Colon (tissue), 2 donors: ENCODE data around the gene MT1M.
"Not testable (repeated sequence)": the region's sequence is repeated elsewhere in the genome, so short reads cannot be mapped to it uniquely, and the experiment has no call there.

Source experiments
- FAIRE-seq: peaks from 2 replicates; lab custom pipeline; 2012; peaks lifted over from hg19 to GRCh38; lab: Jason Lieb, UNC
- donor health status: control.
- donor health status: control.

MT1M gene

DNA sequence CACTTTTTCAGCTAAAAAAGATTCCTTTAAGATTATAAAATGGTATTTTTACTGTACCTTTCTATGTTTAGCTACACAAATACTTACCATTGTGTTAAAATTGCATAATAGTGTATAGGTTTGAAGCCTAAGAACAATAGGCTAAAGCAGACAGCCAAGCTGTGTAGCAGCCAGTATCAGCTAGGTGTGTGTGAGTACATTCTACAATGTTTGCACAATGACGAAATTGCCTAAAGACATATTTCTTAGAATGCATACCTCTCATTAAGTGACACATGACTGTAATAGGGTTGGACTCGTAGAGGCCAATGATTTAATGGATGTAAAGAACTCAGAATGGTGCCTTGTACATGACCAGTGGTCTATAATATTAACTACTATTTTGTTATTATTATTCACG, 17.4 kb downstream of the MT1M start:
- no peak for FAIRE-seq

DNA sequence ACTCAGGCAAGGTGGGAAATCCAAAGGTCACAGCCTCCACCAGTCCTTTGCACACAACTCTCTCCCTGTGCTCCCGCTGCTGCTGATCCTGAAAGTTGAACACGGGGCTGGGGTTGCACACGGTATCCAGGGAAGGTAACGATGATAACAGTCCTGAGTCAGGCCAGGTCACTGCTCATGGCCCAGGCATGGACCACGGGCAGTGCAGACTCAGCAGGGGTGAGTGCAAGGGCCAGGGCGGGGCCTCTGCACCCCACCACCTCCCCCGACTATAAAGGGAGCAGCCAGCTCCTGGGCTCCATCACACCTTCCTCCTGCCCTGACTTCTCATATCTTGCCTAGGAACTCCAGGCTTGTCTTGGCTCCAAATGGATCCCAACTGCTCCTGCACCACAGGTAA, 19.1 kb downstream of the MT1M start, which contains the start of gene MT1B:
TSS of gene MT1B (plus strand) at position 301 of the 400 bp plus-strand sequence. CDS start at position 369, 68 bp downstream.
- FAIRE-seq = no peak

DNA sequence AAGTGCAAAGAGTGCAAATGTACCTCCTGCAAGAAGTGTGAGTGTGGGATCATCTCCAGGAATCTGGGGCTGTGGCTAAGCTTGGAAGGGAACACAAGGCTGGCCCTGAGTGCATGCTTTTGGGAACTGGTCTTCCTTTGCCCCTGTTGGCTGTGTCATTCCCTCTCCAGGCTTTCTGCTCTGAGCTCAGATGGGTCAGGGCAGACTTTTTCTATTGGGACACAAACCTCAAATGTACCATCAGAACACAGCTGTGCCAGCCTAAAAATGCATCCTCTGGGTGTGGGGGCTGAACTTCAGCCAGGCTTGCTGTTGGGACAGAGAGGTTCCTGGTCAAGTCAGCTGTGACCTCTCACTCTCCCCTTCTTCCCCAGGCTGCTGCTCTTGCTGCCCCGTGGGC, 20.1 kb downstream of the MT1M start:
- no peak for FAIRE-seq

DNA sequence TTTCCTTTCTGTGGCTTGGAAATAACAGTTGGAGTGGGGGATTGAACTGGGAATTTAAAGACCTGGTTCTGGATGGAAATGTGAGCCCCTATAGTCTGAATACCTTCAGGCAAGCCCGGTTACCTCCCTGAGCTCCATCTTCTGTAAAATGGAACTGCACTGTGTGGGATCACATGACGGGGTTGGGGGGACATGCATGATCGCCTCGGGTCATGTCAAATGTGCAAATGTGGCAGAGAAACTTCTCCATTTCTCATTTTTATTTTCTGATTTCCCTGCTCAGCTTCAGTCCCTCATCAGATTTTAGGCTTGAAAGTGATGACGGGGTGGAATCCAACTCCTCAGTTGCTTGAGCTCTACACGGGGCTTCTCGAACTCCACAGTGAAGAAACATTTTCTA, 20.8 kb downstream of the MT1M start:
- FAIRE-seq = no peak

DNA sequence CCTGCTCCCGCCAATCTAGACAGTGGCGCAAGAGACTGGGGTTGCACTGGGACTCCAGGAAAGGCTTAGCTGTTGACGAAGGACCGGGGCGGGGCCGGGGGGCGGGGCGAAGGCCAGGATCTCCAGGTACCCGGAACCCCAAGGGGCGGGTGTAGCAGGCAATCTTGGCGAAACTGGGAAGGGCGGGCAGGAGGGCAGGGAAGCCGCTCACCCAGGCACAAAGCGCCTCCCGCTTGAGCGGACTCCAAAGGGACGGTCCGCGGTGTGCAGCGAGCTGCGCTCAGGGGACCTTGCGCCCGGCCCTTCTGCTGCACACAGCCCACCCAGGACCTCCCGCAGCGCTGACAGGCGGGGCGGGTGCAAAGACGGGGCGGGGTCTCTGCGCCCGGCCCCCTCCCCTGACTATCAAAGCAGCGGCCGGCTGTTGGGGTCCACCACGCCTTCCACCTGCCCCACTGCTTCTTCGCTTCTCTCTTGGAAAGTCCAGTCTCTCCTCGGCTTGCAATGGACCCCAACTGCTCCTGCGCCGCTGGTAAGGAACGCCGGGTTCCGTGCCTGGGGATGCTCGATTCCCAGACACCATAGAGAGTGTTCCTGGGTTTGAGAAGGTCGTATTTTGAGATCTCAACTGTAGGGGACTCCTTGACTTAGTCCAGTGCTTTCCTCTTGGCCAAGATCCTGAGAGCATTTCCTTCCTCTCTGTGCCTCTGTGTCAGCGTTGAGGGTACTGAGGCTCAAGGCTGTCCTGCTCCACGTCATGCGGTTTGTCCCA, 25.3 kb downstream of the MT1M start, which contains the start of gene MT1F:
TSS of gene MT1F (plus strand) at position 405 of the 772 bp plus-strand sequence. CDS start at position 505, 100 bp downstream.
- no peak for FAIRE-seq

DNA sequence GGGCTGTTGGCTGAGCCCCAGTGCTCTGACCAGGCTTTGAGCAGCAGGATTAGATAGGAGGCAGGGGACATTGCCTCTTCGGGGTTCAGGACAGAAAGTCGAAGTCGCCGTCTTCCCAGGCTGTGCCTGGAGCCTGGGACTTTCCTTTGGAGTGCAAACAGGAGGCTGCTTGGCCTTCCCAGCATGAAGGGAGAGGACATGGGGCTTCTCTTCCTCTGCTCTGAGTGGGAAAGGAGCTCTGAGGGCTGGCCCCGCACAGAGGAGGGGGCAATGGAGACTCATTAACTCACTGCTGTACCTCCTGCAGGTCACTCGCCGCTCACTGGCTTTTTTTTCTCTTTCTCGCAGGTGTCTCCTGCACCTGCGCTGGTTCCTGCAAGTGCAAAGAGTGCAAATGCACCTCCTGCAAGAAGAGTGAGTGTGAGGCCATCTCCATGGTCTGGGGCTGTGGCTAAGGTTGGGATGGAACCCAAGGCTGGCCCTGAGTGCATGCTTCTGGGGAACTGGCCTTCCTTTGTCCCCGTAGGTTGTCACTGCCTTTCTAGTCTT, 25.9 kb downstream of the MT1M start:
- FAIRE-seq = no peak

DNA sequence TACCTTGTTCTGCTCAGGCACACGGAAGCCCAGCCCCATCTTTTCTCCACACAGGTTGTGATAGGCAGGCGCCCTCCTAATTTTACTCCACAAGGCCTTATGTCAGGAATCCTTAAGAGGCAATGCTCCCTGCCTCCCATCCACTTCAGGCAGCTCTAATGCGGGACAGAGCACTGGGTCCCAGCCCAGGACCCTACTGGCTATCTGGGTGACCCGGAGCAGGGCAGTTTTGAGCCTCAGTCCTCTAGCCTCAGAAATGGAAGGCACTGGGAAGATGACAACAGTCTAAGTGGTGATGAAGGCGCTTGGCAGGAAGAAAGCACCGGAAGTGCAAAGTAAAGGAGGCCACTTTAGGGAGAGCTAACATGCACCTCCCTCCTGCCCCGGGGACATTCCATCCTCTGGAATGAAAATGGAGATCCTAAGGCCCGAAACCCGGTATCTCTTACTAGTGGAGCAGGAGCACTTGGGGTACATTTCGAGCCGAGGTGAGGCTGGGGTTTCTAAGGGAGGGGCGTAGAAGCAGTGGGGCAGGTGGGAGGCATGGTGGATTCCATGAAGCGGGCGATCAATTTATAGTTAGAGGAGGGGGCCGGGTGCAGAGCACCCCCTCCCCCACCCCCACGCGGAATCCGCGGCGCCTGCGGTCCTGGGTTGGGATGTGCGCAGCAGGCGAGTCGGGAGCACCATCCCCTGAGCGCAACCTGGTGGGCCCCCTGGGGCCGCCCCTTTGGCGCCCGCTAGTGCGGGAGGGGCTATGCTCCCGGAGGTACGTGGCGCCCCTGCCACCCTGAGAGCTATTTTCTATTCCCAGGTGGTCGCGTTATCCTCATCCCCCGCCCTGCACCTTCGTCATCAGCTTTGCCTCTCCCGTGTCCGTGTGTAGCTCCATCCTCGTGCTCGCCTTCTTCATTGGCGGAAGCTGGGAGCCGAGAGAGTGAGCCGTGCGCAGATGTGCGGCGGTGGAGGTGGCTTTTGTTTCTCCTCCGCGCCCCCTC, 30.2 kb downstream of the MT1M start:
- no peak for FAIRE-seq

DNA sequence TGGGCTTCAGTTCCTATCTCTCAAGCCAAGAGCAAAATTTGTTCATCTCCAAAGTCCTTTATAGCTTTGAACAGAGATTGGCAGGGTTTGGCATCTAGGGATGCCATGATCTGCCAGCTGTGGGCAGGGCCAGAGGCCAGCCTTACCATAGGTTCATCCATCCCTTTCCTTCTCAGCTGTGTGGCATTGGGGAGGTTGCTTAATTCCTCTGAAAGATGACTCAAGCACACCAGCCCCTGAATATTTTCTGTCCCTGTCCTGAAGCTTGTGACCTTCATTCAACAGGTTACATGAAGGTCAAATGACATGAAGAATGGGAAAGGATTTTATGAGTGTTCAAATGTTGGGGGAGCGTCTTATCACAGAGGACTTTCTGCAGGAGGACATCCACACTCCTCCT, 32.0 kb downstream of the MT1M start:
- no peak for FAIRE-seq

DNA sequence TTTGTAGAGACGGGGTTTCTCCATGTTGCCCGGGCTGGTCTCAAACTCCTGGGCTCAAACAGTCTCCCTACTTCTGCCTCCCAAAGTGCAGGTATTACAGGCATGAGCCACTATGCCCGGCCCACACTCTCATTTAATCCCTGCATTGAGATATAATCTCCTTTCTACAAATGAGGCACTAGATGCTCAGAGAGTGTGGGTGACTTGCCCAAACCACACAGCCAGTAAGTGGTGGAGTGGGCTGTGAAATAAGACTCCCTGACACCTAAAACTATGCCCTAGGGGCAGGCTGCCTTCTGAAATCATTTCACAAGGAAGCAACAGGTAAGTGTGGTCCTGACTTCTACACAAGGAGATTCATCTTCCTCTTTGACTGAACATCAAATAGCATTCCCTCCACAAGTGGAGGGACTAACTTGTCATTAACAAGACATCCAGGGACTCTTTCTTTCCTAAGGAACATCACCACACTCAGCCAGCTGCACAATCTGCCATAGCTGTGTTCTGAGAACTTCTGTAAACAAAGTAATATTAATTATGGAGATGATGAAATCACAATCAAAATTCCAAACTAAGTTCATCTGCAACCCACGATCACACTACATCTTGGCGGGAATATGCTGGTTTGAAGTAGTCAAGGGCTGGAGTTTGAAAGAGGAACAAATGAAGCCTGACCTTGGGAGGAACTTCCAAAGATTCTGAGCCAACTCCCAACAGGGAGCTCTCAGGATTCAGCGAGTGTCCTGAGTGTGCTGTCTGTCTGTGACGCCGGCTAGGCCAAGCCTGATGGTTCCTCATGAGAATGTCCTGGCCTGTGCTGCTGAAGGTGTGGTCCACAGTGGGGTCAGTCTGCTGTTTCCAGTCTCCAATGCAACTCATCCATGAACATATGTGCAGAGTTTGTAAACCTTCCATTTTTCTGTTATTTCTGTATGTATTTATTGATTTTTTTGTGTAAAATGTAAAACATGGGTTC, 33.1 kb downstream of the MT1M start:
- FAIRE-seq = not testable (repeated sequence)

DNA sequence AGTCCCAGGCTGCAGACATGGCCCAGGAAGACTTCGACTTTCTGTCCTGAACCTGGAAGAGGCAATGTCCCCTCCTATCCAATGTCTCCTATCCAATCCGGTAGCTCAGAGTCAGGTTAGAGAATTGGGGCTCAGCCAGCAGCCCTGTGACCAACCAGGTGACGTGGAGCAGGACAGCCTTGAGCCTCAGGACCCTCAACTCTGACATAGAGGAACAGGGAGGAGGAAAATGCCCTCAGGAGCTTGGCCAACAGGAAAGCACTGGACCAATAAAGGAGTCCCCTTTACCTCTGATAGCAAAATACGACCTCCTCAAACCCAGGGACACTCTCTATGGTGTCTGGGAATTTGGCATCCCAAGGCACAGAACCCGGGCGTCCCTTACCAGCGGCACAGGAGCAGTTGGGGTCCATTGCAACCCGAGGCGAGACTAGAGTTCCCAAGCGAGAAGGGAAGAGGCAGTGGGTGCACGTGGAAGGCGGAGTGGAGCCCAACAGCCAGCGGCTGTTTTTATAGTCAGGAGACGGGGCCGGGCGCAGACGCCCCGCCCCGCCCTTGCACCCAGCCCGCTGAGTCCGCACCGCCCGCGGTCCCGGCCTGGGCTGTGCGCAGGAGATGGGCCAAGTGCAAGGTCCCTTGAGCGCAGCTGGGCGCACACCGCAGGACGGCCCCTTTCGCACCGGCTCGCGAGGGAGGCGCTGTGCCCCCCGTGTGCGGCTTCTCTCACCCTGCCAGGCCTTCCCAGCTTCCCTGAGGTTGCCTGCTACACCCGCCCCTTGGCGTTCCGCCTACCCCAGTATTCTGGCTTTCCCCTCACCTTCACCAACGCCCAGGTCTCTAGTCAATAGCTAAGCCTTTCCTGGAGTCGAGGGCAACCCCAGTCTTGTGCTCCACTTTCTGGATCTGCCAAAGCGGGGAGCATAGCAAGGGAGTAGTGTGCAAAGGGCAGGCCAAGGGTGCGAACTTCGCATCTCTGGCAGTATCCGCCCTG, 35.4 kb downstream of the MT1M start, which contains the start of gene MT1G:
TSS of gene MT1G (minus strand) at position 485 of the 991 bp plus-strand sequence. CDS start at position 413, 72 bp downstream.
- no peak for FAIRE-seq

DNA sequence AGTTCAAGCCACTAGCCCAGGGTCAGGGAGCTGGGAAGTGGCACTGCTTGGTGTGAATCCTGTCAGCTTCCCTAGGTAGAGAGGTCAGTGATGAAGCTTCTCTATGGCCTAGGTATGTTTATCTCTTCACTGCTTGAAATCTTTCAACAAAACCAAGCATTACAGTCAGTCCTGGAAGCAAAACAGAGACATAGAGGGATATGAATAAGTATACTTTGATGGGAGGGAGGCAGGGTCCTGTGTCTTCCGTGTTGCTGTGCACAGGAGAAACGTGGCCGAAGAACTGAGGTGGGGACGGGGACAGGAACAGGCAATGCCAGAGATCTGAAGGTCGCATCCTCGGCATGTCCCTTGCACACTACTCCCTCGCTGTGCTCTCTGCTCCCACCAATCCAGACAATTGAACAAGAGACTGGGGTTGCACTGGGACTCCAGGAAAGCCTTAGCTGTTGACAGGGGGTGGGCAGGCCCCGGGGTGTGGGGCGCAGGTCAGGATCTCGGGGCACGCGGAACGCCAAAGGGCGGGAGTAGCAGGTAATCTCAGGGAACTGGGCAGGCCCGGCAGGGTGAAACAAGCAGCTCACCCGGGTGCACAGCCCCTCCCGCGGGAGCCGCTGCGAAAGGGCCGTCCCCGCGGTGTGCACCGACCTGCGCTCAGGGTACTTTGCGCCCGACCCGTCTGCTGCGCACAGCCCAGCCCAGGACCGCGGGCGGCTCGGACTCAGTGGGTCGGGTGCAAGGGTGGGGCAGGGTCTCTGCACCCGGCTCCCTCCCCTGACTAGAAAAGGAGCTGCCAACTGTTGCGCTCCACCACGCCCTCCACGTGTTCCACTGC, 36.8 kb downstream of the MT1M start, which contains the start of gene MT1H:
TSS of gene MT1H (plus strand) at position 810 of the 835 bp plus-strand sequence. CDS start 71 bp downstream, outside the sequence.
- no peak for FAIRE-seq

DNA sequence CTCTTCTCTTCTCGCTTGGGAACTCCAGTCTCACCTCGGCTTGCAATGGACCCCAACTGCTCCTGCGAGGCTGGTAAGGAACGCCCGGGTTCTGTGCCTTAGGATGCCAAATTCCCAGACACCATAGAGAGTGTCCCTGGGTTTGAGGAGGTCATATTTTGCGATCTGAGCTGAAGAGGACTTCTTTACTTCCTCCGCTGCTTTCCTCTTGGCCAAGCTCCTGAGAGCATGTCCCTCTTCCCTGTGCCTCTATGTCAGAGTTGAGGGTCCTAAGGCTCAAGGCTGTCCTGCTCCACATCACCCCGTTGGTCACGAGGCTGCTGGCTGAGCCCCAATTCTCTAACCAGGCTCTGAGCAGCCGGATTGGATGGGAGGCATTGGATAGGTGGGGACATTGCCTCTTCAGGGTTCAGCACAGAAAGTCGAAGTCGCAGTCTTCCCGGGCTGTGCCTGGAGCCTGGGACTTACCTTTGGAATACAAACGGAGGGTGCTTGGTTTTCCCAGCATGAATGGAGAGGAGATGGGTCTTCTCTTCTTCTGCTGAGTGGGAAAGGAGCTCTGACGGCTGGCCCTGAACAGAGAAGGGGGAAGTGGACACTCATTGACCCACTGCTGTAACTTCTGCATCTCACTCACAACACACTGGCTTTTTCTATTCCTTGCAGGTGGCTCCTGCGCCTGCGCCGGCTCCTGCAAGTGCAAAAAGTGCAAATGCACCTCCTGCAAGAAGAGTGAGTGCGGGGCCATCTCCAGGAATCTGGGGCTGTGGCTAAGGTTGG, 37.6 kb downstream of the MT1M start:
- FAIRE-seq = no peak

DNA sequence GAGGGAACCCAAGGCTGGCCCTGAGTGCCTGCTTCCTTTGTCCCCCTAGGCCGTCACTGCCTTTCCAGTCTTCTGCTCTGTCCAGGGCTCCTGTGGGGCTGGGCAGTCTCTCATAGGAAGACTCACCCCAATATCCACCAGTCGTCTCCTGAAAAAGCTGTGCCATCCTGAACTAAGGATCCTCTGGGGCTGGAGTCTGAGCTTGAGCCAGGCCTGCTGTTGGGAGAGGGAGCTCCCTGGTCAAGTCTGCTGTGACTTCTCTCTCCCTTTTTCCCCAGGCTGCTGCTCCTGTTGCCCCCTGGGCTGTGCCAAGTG, 38.1 kb downstream of the MT1M start:
- FAIRE-seq = no peak

DNA sequence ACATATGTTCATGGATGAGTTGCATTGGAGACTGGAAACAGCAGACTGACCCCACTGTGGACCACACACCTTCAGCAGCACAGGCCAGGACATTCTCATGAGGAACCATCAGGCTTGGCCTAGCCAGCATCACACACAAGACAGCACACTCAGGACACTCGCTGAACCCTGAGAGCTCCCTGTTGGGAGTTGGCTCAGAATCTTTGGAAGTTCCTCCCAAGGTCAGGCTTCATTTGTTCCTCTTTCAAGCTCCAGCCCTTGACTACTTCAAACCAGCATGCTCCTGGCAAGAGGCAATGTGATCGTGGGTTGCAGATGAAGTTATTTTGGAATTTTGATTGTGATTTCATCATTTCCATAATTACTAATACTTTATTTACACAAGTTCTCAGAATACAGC, 39.2 kb downstream of the MT1M start:
- not testable (repeated sequence) for FAIRE-seq

DNA sequence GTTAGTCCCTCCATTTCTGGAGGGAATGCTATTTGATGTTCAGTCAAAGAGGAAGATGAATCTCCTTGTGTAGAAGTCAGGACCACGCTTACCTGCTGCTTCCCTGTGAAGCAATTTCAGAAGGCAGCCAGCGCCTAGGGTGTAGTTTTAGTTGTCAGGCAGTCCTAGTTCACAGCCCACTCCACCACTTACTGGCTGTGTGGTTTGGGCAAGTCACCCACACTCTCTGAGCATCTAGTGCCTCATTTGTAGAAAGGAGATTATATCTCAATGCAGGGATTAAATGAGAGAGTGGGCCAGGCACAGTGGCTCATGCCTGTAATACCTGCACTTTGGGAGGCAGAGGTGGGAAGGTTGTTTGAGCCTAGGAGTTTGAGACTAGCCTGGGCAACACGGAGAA, 39.7 kb downstream of the MT1M start:
- not testable (repeated sequence) for FAIRE-seq

DNA sequence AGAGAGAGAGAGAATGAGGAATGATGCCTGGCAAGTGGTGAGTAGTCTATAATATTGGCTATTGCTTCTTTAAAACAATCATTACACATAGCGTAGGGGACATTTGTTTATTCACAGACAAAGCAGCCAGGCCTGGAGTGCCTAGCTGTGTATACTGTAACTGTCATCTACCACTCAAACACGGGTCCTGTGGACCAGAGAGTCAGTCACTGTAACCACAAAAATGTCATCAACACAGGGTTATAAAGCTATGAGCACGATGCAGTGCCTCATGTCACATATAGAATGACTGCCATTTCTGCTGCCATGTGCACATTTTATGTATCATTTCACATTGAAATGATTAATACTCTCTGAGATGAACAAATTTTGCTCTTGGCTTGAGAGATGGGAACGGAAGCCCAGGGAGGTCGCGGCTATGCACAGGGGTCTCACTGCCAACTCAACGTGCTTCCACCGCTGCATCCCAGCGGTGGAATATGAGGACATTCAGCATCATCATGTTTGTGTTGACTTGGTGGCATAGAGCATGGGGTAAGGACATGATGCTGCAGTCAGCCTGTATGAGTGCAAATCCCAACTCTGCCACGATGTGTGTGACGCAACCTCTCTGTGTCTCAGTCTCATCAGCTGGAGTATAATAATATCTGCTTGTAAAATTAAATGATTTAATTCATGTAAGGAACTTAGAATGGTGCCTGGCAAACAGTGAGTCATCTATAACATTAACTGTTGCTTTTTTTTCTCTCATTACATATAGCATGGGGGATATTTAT, 40.5 kb downstream of the MT1M start:
- no peak for FAIRE-seq

DNA sequence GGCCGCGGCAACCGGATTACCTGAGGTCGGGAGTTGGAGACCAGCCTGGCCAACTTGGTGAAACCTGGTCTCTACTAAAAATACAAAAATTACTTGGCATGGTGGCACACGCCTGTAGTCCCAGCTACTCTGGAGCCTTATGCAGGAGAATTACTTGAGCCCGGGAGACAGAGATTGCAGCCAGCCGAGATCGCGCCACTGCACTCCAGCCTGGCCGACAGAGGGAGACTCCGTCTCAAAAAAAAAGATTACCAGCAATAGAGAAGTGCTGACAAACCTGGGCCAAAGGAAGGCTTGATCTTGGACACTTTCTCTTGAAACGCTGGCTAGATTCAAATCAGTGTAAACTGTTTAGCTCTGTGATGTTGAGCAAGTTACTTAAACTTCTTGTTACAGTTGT, 41.5 kb downstream of the MT1M start:
- no peak for FAIRE-seq
